WTC11 (cell line): ENCODE results near the gene SNX8. TPM values are rescaled to one million over a fixed set of nuclear protein-coding genes. Genes with fewer than 3 reads are reported as not detected.

ENCODE experiments used
- ATAC-seq: fragments of 200-7000 bp; cut with Tn5 transposase; 2 replicates; pipeline ENCODE4 v1.10.0; 2021; ENCODE audit warnings: mild to moderate bottlenecking, moderate library complexity
- CTCF ChIA-PET: fragments of 300-600 bp; sonication (Branson Sonifier 250); formaldehyde crosslinking; loops from one replicate; lab custom pipeline; 2021; ENCODE audit warnings: antibody characterized with exemption; lab: Charles Lee
- POLR2A ChIA-PET: fragments of 350-600 bp; sonication (Branson Sonifier 250); formaldehyde crosslinking; loops from one replicate; lab custom pipeline; 2021; ENCODE audit warnings: antibody characterized with exemption; lab: Charles Lee
- DNase-seq: peaks from one replicate; pipeline ENCODE4 v3.0.0; 2021; ENCODE audit warnings: low spot score
- H3K27ac Mint-ChIP-seq: 2 replicates; pipeline ENCODE4 v1.8.0; 2021; ENCODE audit warnings: mixed read lengths
- H3K27me3 Mint-ChIP-seq: 2 replicates; pipeline ENCODE4 v1.8.0; 2021; ENCODE audit warnings: low read depth, mild to moderate bottlenecking, moderate library complexity, mixed read lengths
- H3K36me3 Mint-ChIP-seq: 2 replicates; pipeline ENCODE4 v1.8.0; 2021; ENCODE audit warnings: mixed read lengths
- H3K4me1 Mint-ChIP-seq: 2 replicates; pipeline ENCODE4 v1.8.0; 2022; ENCODE audit warnings: mixed read lengths
- H3K4me3 Mint-ChIP-seq: 2 replicates; pipeline ENCODE4 v1.8.0; 2021; ENCODE audit warnings: mild to moderate bottlenecking, moderate library complexity, mixed read lengths
- H3K9me3 Mint-ChIP-seq: 2 replicates; pipeline ENCODE4 v1.8.0; 2021; ENCODE audit warnings: mixed read lengths
- AFF4 ChIP-seq: sonication (generic); formaldehyde crosslinking; IDR thresholded peaks from 2 replicates; pipeline ENCODE4 v1.8.1; 2023; ENCODE audit warnings: mild to moderate bottlenecking, missing genetic modification reagents, borderline replicate concordance
- E2F1 ChIP-seq: sonication (generic); formaldehyde crosslinking; IDR thresholded peaks from 2 replicates; pipeline ENCODE4 v1.8.0; 2022; ENCODE audit warnings: mild to moderate bottlenecking, missing genetic modification reagents
- EMX1 ChIP-seq: fragments of 250-450 bp; sonication (Bioruptor Pico); IDR thresholded peaks from 2 replicates; pipeline ENCODE4 v1.8.0; 2021; ENCODE audit warnings: mild to moderate bottlenecking
- ERG ChIP-seq: fragments of 250-450 bp; sonication (Bioruptor Pico); IDR thresholded peaks from 2 replicates; pipeline ENCODE4 v1.8.0; 2021; ENCODE audit warnings: mild to moderate bottlenecking
- FOXP1 ChIP-seq: sonication (generic); formaldehyde crosslinking; IDR thresholded peaks from 2 replicates; pipeline ENCODE4 v1.8.0; 2022; ENCODE audit warnings: missing genetic modification reagents, mild to moderate bottlenecking, moderate library complexity, borderline replicate concordance
- GRHL2 ChIP-seq: fragments of 250-450 bp; sonication (Bioruptor Pico); IDR thresholded peaks from 2 replicates; pipeline ENCODE4 v1.8.0; 2022; ENCODE audit warnings: mild to moderate bottlenecking, moderate library complexity; ENCODE audit not compliant: insufficient replicate concordance, severe bottlenecking
- IRF2 ChIP-seq: sonication (generic); formaldehyde crosslinking; IDR thresholded peaks from 2 replicates; pipeline ENCODE4 v1.8.0; 2022; ENCODE audit warnings: low read depth, missing genetic modification reagents, borderline replicate concordance
- KAT7 ChIP-seq: sonication (generic); formaldehyde crosslinking; IDR thresholded peaks from 2 replicates; pipeline ENCODE4 v1.8.1; 2023; ENCODE audit warnings: missing genetic modification reagents, mild to moderate bottlenecking, borderline replicate concordance
- NR3C1 ChIP-seq: sonication (generic); formaldehyde crosslinking; conservative IDR thresholded peaks from 2 replicates; pipeline ENCODE4 v1.8.1; 2023; ENCODE audit warnings: low read depth, mild to moderate bottlenecking, missing genetic modification reagents
- ZNF121 ChIP-seq: sonication (generic); formaldehyde crosslinking; IDR thresholded peaks from 2 replicates; pipeline ENCODE4 v1.8.0; 2023; ENCODE audit warnings: missing genetic modification reagents
- ZNF263 ChIP-seq: sonication (generic); formaldehyde crosslinking; IDR thresholded peaks from 2 replicates; pipeline ENCODE4 v1.8.1; 2022; ENCODE audit warnings: low read depth, mild to moderate bottlenecking, moderate library complexity, missing genetic modification reagents
- ZNF317 ChIP-seq: sonication (generic); formaldehyde crosslinking; IDR thresholded peaks from 2 replicates; pipeline ENCODE4 v1.8.1; 2023; ENCODE audit warnings: low read depth, mild to moderate bottlenecking, moderate library complexity, missing genetic modification reagents, borderline replicate concordance
- ZNF396 ChIP-seq: fragments of 250-450 bp; sonication (Bioruptor Pico); IDR thresholded peaks from 2 replicates; pipeline ENCODE4 v1.8.0; 2021; ENCODE audit warnings: mild to moderate bottlenecking, moderate library complexity, borderline replicate concordance
- ZNF671 ChIP-seq: fragments of 250-450 bp; sonication (Bioruptor Pico); IDR thresholded peaks from 2 replicates; pipeline ENCODE4 v1.8.0; 2021; ENCODE audit warnings: mild to moderate bottlenecking
- total RNA-seq: library from RNA; stranded (reverse); gene quantifications from 3 replicates; pipeline ENCODE4 v1.2.3, GENCODE V29; 2021
- TF ChIP-seq, protein P1 (sequence below): fragments of 250-450 bp; sonication (Bioruptor Pico); IDR thresholded peaks from 2 replicates; pipeline ENCODE4 v1.9.0; 2021; ENCODE audit warnings: mild to moderate bottlenecking
- TF ChIP-seq, protein P2 (sequence below): sonication (generic); formaldehyde crosslinking; IDR thresholded peaks from 2 replicates; pipeline ENCODE4 v1.8.0; 2022; ENCODE audit warnings: mild to moderate bottlenecking, missing genetic modification reagents

Gene SNX8
- total RNA-seq, 1 experiment from 2014 or later: 50.8 TPM

DNA sequence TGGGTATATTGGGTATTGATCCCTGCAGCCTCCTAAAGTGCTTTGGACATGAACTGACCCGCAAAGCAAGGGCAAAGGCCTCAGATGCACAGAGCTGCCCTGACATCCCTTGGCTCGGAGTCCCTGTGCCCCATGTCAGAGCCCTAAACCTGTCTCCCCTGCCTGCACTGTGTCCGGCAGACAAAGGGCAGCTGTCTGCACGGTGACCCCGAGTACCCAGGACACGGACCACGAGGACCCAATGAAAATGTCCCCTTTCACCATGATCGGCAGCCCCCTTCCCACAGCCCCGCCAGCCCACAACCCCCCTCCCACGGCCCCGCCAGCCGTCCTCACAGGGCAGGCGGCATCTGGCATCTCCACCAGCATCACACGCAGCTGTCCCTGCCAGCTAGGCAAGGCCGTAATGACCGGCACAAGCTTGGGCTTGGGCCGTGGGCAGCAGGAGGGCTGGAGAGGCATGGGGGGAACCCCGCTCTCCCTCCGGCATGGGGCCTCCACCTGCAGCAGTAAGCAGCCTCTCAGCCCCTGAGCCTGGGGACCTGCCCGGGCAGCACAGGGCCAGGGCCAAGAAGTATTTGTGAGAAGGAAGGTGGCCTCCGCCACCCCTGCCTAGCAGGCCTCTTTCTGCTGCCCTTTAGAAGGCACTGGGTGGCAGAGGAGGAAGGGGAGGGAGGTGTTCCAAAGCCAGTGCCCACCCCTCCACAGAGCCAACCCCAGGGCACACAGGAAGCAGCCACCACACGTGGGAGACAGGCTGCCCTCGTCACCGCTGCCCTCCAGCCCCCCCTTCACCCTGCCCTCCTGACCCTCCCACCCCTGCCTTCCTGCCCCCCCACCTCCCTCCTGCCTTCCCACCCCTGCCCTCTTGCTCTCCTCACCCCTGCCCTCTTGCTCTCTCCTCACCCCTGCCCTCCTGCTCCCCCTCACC lies 62.1 kb downstream of the SNX8 start:
- no peak overlapping the region for H3K4me3 Mint-ChIP-seq
- H3K27me3 Mint-ChIP-seq: no peaks in the 10 kb centered on the region
- no peak for TF ChIP-seq ZNF396
- peak; percentile 56; the same call in 1 of the 2 replicates for TF ChIP-seq FOXP1 (CRISPR knock-in tag)
- no peak for TF ChIP-seq EMX1 (CRISPR knock-in tag)
- TF ChIP-seq, all 79 proteins: peak for 1
- ChIA-PET POLR2A (interaction anchor here (0.5 kb wide), 1 partner anchor 65 kb away, joined by 3 read pairs; no protein-coding TSS in a partner anchor), CTCF (no interaction called here)
- DNase-seq: no peak
- Mint-ChIP-seq H3K36me3 (peaks cover 14% of the 10 kb centered on the region), H3K27ac (no peak overlapping the region), H3K4me1 (no peaks in the 10 kb centered on the region), H3K9me3 (no peaks in the 10 kb centered on the region)
- ATAC-seq: no peak

DNA sequence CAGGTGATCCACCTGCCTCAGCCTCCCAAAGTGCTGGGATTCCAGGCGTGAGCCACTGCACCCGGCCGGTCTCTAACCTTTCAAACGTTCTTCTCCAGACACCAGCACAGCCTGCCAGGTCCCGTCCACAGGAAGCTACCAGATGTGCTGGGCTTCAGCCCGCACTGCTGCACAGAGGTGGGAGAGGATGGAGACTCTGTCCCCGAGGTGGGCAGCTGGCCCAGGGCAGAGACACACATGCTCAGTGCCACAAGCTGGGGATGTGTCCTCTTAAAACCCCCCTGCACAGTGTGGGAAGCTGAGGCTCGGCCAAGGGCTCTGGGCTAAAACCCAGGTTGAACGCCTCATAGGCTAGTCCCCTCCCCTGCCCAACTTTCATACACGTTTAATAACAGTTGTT lies 62.9 kb downstream of the SNX8 start:
- DNase-seq (no peak), ATAC-seq (no peak)
- ChIA-PET CTCF (no interaction called here), POLR2A (interaction anchor here (0.5 kb wide), 1 partner anchor 65 kb away, joined by 3 read pairs; no protein-coding TSS in a partner anchor)
- H3K36me3 Mint-ChIP-seq: peaks cover 12% of the 10 kb centered on the region
- no peaks in the 10 kb centered on the region for H3K9me3 Mint-ChIP-seq
- no peak for TF ChIP-seq ZNF263 (CRISPR knock-in tag)
- no peak for TF ChIP-seq ZNF317 (CRISPR knock-in tag)
- no peak for TF ChIP-seq NR3C1 (CRISPR knock-in tag)
- TF ChIP-seq ZNF671 (CRISPR knock-in tag): no peak
- TF ChIP-seq AFF4 (CRISPR knock-in tag): no peak
- TF ChIP-seq, protein P1, sequence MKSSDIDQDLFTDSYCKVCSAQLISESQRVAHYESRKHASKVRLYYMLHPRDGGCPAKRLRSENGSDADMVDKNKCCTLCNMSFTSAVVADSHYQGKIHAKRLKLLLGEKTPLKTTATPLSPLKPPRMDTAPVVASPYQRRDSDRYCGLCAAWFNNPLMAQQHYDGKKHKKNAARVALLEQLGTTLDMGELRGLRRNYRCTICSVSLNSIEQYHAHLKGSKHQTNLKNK (CRISPR knock-in tag): no peak
- TF ChIP-seq EMX1 (CRISPR knock-in tag): no peak
- TF ChIP-seq, protein P2, sequence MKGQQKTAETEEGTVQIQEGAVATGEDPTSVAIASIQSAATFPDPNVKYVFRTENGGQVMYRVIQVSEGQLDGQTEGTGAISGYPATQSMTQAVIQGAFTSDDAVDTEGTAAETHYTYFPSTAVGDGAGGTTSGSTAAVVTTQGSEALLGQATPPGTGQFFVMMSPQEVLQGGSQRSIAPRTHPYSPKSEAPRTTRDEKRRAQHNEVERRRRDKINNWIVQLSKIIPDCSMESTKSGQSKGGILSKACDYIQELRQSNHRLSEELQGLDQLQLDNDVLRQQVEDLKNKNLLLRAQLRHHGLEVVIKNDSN (CRISPR knock-in tag): no peak
- H3K4me3 Mint-ChIP-seq: no peak overlapping the region
- no peaks in the 10 kb centered on the region for H3K27me3 Mint-ChIP-seq
- no peaks in the 10 kb centered on the region; the same call in 1 of the 2 replicates for H3K4me1 Mint-ChIP-seq
- H3K27ac Mint-ChIP-seq: no peak overlapping the region

DNA sequence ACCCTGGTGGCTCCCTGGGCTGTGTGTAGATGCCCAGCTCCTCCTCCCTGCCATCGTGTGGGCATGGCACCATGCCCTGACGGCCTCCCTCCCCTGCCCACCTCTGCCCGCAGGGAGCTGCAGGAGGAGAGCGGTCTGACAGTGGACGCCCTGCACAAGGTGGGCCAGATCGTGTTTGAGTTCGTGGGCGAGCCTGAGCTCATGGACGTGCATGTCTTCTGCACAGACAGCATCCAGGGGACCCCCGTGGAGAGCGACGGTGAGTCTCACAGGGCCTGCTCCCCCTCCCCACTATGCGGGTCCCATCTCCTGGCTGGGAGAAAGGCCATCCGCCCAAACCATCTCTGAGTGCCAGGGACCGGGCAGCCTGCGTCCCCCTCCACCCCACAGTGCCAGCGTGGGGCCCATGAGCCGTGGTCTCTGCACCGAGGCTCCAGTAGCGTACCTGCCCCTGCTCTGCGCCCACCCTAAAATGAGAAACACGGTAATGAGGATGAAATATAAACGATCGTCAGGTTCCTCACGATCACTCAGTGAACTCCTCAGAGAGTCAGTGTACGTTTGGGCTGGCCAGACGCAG lies 64.4 kb downstream of the SNX8 start:
- H3K4me1 Mint-ChIP-seq: peaks cover 6% of the 10 kb centered on the region; the same call in 1 of the 2 replicates

More for the DNA sequence above, 64.4 kb downstream of the SNX8 start:
- no peak for DNase-seq
- POLR2A ChIA-PET: interaction anchor here (0.6 kb wide), 1 partner anchor 171 kb away, joined by 6 read pairs; no protein-coding TSS in a partner anchor
- H3K27me3 Mint-ChIP-seq: no peaks in the 10 kb centered on the region
- no peaks in the 10 kb centered on the region for H3K9me3 Mint-ChIP-seq
- peaks cover 19% of the 10 kb centered on the region for H3K36me3 Mint-ChIP-seq
- no peak for ATAC-seq
- CTCF ChIA-PET: no interaction called here
- H3K4me3 Mint-ChIP-seq: no peak overlapping the region
- TF ChIP-seq KAT7 (CRISPR knock-in tag) (no peak), ZNF121 (no peak), E2F1 (CRISPR knock-in tag) (no peak), ERG (CRISPR knock-in tag) (no peak), GRHL2 (no peak), IRF2 (CRISPR knock-in tag) (no peak)
- no peak overlapping the region for H3K27ac Mint-ChIP-seq
